NT2/D1 (cell line): ENCODE measurements around the gene RHBDF1.

ENCODE experiments used
- SUZ12 ChIP-seq: IDR thresholded peaks from 2 replicates; pipeline ENCODE4 v1.6.1; 2011; ENCODE audit not compliant: insufficient read length, insufficient read depth; ENCODE audit errors: extremely low read depth
- YY1 ChIP-seq: IDR thresholded peaks from 2 replicates; pipeline ENCODE4 v1.6.1; 2011; ENCODE audit not compliant: insufficient read length, insufficient read depth

DNA sequence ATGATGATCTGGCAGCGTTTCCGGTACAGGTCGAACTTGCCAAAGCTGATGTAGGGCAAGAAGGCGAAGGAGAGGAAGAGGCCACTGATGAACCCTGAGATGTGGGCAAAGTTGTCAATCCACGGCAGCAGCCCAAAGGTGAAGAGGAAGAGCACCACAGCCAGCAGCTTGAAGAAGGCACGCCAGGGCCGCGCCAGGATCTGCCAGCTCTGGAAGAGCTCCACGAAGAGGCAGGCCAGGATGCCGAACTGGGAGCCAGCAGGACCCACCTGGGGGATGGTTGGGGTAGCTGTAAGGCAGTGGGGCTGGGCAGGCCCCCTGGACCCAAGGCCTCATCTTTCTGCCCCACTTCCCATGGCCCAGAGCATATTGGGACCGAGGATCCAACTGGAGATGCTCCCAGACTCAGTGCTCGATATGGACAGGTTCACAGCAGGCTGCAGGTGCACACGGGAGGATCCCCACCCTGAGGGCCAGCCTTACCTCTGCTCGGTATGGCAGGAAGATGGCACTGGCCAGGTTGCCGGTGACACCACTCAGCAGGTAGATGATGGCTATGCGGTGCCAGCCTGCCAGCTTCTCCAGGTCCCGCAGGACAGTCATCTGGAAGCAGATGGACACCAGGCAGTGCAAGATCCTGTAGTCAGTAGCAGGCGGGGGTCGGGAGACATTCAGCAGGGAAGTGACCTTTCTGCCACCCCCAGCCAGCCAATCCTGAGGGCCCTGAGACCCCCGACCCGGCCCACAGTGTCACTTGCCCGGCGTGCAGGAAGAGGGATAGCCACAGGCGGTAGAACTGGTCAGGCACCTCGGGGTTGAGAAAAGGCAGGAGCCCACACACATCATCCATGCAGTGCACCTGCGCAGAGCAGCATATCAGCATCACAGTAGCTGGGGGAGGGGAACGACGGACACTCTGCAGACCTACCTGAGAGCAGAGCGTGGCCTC lies 13.7 kb downstream of the RHBDF1 start:
- TF ChIP-seq SUZ12 (no peak), YY1 (no peak)
